Stomach (tissue), 4 donors: ENCODE data around the gene MOB1A.

Source experiments
- EP300 ChIP-seq: sonication (generic); formaldehyde crosslinking; IDR thresholded peaks from one replicate; pipeline ENCODE4 v1.6.1; 2017; ENCODE audit warnings: antibody characterized with exemption
- TF ChIP-seq, protein P1 (sequence below), 7 experiments: fragments of 450-650 bp in 4 of 7; fragments of 200-600 bp in 3 of 7; sonication (generic) in 3 of 7; IDR thresholded peaks; one replicate each; pipeline ENCODE4 v1.5.1; 2016 to 2019; ENCODE audit warnings: antibody characterized with exemption in 7 of 7, control low read depth in 2 of 7, mild to moderate bottlenecking in 1 of 7

DNA sequence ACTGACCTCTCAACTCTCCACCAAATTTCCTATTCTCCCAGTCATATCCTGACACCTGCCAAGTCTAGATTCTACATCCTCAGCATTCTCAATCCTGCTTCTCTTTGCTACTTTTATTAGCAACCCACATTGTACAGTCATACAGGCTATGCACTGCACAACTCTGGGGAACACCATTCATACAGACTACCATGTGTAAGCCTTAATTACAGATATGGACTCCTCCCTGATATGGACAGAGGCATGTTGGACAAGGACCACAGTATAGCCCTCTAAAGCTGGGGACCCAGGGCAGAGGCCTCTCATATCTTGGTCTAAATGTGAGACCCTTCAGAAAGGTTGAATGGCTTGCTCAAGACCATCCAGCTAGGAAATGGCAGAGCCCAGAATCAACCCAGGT, 67.3 kb downstream of the MOB1A start:
- TF ChIP-seq EP300, result no peak
- TF ChIP-seq, protein P1, sequence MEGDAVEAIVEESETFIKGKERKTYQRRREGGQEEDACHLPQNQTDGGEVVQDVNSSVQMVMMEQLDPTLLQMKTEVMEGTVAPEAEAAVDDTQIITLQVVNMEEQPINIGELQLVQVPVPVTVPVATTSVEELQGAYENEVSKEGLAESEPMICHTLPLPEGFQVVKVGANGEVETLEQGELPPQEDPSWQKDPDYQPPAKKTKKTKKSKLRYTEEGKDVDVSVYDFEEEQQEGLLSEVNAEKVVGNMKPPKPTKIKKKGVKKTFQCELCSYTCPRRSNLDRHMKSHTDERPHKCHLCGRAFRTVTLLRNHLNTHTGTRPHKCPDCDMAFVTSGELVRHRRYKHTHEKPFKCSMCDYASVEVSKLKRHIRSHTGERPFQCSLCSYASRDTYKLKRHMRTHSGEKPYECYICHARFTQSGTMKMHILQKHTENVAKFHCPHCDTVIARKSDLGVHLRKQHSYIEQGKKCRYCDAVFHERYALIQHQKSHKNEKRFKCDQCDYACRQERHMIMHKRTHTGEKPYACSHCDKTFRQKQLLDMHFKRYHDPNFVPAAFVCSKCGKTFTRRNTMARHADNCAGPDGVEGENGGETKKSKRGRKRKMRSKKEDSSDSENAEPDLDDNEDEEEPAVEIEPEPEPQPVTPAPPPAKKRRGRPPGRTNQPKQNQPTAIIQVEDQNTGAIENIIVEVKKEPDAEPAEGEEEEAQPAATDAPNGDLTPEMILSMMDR (IDR thresholded peaks at IDR 0.05), result no peak
